DMS 273 (cell line): Measurements from ENCODE around the gene LCAT.
A peak's percentile ranks its signal among the peaks of the same experiment; 100 is the strongest.
"Not testable (repeated sequence)": the region's sequence is repeated elsewhere in the genome, so short reads cannot be mapped to it uniquely, and the experiment has no call there.

Source experiments
- DNase-seq: peaks from one replicate; lab custom pipeline; 2025; ENCODE audit not compliant: unreplicated experiment; lab: John Stamatoyannopoulos, UW

Gene LCAT

GRCh38 chr16:67943619-67944504 is at the start of gene LCAT:
Gene LCAT (minus strand): TSS chr16:67944120. CDS start chr16:67944101, 19 bp downstream.
- peak; percentile 46 for DNase-seq

DNA sequence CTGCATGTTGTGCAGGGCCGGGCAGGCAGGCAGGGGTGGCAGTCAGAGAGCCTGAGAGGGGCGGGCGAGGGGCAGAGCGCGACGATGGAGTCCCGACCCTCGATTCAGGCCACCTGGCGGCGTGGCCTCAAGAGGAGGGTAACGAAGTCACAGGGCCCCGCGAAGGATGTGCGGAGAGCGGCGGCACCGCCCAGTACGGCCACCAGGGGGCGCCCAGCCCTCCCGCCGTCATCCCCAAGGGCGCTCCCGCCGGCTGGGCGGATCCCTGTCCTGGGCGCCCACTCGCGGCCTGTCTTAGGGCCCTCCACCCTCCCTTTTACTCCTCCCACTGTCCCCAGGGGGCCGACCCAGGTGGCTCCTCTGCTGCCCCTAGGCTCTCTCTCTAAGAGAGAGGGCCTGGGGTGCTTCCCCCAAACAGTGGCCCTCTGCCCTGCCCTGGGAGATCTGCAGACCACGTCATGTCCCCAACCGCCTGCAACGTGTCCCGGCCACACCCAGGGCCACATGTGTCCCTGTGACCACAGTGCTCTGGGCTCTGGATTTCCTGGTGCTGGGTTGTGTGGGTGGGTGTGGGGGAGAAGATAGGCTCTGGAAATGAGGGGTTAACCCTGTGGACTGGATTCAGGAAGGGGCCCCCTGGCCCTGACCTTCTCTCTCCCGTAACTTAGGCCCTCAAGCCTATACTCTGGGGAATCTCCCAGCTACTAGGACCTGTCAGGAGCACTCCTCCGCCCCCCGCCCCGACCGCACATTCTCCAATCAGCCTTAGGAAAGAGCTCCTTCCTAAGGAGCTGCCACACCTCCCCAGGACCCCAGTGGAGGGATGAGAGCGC is 49.5 kb upstream of the LCAT start:
- peak; percentile 88 for DNase-seq

DNA sequence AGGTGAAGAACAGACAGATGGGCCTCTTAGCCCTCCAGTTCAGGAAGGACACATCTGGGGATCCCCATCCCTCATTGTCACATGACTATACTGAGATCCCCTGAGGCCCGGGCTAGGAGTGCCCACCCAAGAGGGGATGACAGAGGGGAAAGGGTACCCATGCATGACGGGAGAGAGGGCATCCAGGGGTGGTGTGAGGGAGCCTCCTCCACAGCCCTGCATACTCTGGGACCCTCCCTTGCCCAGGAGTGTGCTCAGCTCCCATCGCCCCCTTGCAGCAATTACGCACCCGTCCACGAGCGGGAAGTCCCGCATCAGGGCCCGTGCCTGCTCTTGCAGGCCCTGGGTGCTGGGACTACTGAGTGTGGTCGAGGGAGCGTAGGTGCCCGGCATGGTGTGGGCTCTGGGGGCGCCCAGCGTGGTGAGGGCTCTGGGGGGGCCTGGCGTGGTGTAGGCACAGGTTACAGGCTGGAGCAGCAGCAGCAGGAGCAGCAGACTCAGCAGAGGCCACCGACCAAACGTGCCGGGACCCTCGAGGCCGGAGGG is 48.8 kb upstream of the LCAT start:
- DNase-seq = no peak

GRCh38 chr16:67990018-67990386 is 46.1 kb upstream of the LCAT start:
- no peak for DNase-seq

GRCh38 chr16:67989322-67990017 is 45.5 kb upstream of the LCAT start:
- no peak for DNase-seq

DNA sequence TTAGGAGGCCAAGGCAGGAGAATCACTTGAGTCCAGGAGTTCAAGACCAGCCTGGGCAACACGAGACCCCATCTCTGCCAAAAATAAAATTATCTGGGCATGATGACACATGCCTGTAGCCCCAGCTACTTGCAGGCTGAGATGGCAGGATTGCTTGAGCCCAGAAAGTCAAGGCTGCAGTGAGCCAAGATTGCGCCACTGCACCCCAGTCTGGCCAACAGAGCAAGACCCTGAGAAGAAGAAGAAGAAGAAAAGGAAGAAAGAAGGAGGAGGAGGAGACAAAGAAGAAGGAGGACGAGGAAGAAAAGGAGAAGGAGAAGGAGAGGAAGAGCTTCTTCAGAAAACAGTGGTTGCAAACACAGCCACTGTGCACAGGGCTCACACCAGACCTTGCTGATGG is 44.8 kb upstream of the LCAT start:
- no peak for DNase-seq

DNA sequence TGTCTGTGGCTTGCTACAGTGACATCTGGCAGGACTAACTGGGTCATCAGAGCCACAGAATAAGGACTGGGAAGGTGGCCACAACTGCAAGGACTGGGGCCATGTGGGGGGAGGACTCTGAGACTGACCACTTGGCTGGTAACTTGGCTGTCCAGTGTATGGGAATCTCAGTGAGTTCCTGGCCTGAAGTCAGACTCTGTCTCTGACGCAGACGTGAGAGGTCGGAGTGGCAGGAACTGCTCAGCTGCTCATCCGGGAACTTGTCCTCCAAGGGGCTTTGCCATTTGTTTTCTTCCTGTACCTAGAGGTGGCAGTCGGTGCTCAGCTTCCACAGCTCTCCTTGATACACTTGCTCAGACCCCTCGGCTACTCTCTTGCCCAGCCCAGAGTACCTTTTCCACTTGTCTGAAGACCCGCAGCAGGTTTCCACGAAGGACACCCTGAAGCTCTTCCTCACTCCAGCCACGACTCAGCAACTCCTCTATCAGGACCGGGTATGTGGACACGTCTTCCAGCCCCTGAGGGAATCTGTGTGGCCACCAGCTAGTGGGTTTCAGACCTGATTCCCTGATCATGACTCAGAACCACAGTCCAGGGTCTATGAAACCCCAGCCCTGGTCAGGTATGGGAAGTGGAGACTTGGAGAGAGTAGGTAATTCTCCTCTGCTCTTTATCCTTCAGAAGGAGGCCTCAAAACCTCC is 43.7 kb upstream of the LCAT start:
- DNase-seq = no peak

DNA sequence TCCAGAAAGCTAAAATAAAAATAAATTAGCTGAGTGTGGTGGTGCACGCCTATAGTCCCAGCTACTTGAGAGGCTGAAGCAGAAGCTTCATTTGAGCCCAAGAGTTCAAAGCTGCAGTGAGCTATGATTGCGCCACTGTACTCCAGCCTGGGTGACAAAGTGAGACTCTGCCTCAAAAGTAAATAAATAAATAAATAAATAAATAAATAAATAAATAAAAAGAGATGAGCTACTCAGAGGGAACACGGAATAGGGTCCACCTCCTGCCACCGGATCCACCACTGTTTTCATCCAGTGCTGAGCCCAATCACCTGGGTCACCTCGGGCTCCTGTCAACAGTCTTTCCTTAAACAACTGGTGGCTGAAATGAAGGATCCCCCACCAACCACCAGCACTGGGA is 43.0 kb upstream of the LCAT start:
- DNase-seq = no peak

DNA sequence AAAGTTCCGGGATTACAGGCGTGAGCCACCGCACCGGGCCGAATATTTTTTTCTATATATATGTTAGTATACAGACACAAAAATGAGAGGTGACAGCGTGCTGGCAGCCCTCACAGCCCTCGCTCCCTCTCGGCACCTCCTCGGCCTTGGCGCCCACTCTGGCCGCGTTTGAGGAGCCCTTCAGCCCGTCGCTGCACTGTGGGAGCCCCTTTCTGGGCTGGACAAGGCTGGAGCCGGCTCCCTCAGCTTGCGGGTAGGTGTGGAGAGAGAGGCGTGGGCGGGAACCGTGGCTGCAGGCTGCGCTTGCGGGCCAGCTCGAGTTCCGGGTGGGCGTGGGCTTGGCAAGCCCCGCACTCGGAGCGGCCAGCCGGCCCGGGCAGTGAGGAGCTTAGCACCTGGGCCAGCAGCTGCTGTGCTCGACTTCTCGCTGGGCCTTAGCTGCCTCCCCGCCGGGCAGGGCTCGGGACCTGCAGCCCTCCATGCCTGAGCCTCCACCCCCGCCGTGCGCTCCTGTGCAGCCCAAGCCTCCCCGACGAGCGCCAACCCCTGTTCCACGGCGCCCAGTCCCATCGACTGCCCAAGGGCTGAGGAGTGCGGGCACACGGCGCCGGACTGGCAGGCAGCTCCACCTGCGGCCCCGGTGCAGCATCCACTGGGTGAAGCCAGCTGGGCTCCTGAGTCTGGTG is 38.2 kb upstream of the LCAT start:
- DNase-seq = no peak

DNA sequence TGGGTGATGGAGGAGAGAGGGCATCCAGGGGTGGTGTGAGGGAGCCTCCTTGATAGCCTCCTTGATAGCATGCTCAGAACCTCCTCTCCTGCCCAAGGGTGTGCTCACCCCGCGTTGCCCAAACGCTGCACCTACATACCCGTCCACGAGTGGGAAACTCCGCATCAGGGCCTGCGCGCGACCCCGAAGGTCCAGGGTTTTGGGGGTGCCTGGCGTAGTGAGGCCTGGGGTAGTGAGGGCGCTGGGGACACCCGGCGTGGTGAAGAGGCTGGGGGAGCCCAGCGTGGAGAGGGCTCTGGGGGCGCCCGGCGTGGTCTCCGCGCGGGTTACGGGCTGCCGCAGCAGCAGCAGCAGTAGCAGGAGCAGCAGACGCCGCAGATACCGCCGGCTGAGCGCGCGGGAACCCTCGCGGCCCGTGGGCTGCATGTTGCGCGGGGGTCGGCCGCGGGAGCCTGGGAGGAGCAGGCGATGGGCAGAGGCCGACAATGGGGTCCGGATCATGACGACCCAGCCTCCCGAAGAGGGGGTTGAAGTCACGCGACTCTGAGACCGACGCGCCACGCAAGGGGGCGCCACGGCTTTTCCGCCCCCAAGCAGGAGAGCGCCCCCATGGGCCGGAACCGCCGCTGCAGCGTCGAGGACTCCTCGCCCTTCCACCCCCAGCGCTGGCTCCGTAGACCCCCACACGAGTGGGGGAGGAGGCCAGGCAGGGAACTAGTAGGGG is 36.2 kb upstream of the LCAT start, which contains the start of gene DPEP3:
DPEP3 (minus strand) TSS at position 545 of the 724 bp plus-strand sequence; CDS start at position 426, 119 bp downstream.
- DNase-seq = no peak

DNA sequence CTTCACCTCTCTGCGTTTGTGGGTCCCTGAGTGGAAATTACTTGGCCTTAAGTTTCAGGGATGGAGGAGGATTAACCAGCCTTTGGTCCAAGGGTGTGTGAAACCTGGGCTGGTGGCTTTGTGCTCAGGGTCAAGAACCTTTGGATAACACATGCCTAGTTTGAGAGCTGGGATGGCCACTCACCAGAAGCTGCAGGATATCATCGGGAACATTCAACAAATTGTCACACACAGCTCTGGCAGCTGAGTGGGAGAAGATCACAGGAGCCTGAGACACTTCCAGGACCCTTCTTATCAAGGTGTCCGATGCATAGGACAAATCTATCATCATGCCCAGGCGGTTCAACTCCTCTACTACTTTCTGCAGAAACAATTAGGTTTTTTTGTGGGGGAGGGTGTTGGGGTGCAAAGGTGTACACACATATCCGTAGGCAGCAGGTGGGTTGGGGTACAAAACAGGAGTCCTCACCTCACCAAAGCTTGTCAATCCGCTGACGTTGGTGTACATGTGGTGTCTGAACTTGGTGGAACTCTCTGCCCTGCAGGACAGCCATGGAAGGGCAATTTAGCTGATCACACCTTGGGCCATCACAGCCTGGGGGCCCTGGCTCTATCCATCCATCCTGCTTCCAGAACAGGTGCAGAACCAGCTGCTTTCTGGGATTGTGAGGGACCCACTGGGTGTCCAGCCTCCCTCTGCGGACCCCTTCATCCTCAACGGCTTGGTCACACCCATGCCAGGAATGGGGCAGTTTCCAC is 33.7 kb upstream of the LCAT start:
- DNase-seq = no peak

GRCh38 chr16:67977005-67977404 is 33.1 kb upstream of the LCAT start:
- no peak for DNase-seq

DNA sequence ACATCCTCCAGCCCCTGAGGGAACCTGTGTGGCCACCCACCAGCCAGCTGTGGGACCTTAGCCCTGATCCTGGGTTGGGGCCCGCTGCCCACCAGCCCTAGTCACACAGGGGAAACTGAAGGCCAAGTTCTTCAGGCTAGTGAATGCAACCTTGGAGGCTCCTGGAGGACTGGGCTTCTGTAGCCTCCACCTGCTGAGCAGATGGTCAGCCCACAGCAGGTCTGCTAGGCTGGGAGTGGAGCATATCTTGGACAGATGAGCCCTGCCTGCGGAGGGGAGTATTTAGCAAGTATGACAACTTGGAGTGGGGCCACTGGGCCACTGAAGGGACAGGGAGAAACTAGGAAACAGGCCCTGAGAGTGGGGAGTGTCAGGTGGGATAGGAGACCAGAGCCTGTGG is 32.3 kb upstream of the LCAT start:
- peak; percentile 46 for DNase-seq

GRCh38 chr16:67975321-67976105 is 31.6 kb upstream of the LCAT start:
- DNase-seq = no peak

GRCh38 chr16:67972285-67972684 is 28.4 kb upstream of the LCAT start:
- DNase-seq = not testable (repeated sequence)

DNA sequence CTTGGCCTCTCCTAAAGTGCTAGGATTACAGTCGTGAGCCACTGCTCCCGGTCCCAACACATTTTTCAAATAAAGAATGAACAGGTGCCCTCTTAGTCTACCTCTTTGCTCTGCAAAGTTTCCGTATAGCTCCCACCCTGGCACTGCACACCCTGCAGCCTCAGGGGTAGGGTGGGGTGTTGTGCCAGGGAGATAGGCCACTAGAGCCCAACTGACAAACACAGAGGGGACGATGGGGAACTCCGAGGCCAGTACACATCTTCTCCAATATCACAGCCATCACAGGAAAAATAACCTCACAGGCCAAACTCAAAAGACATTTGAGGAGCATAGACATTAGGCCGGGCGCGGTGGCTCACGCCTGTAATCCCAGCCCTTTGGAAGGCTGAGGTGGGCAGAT is 27.2 kb upstream of the LCAT start:
- DNase-seq = no peak

DNA sequence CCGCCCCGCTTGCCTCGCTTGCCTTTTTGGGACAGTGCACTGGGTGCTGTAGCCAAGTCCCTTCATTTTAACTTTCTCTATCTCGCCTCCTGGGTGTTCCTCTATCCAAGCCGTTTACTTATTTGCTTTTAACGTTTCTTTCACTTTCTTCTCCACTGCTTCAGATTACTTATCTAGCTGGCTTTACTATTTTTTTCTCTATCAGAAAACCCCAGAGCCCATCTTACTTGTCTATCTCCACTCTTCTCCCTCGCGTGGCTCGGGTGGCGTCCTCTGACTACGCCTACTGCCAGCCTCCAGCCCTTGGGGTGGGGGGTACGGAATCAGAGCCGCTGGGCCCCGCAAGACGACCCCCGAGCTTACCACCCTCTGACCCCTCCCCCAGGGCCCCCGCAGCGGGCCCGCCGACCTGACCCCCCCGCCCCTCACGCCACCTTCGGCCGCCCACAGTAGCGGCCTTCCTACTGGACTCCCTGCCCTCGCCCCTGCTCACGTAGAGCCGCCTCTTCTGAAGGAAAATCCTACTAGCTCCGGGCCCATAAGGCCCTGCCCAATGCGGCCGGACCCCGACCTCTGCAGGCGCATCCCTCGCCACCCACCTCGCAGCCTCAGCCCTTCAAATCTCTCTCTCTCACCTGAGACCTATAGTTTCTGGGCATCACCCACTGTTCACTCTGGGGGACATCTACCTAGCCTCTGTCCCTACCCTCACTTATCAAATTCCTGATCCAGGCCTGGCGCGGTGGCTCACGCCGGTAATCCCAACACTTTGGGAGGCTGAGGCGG is 25.5 kb upstream of the LCAT start:
- no peak for DNase-seq
